MM.1S (cell line): ENCODE measurements around the gene MAP3K5.

ENCODE experiments used
- DNase-seq: peaks from one replicate; pipeline ENCODE4 v3.0.0-alpha.2; 2015
- H2AFZ ChIP-seq: fragments of 300-600 bp; sonication (generic); 2 replicates; pipeline ENCODE4 v1.6.0; 2016; ENCODE audit warnings: antibody characterized with exemption, low read length
- H3F3A ChIP-seq: fragments of 300-600 bp; sonication (generic); 2 replicates; pipeline ENCODE4 v1.6.1; 2016; ENCODE audit warnings: mild to moderate bottlenecking, antibody characterized with exemption, low read length, moderate library complexity, mixed read lengths; ENCODE audit not compliant: insufficient read depth
- H3K27ac ChIP-seq: fragments of 300-600 bp; sonication (generic); 2 replicates; pipeline ENCODE4 v1.5.1; 2016; ENCODE audit warnings: mild to moderate bottlenecking, low read length
- H3K27me3 ChIP-seq: fragments of 300-600 bp; sonication (generic); replicated peaks from 2 replicates; pipeline ENCODE4 v1.6.0; 2016; ENCODE audit warnings: low read length; ENCODE audit not compliant: insufficient read depth
- H3K36me3 ChIP-seq: fragments of 300-600 bp; sonication (generic); replicated peaks from 2 replicates; pipeline ENCODE4 v1.6.1; 2016; ENCODE audit warnings: mild to moderate bottlenecking, low read length, mixed read lengths; ENCODE audit not compliant: insufficient read depth
- H3K4me1 ChIP-seq: fragments of 300-600 bp; sonication (generic); 2 replicates; pipeline ENCODE4 v1.6.1; 2016; ENCODE audit warnings: low read length, mixed read lengths
- H3K4me2 ChIP-seq: fragments of 300-600 bp; sonication (generic); 2 replicates; pipeline ENCODE4 v1.6.0; 2016; ENCODE audit warnings: low read depth, low read length
- H3K4me3 ChIP-seq: fragments of 300-600 bp; sonication (generic); 2 replicates; pipeline ENCODE4 v1.5.1; 2016; ENCODE audit warnings: low read length, mixed read lengths
- H3K79me2 ChIP-seq: fragments of 300-600 bp; sonication (generic); 2 replicates; pipeline ENCODE4 v1.6.1; 2016; ENCODE audit warnings: mixed run types, low read length, mixed read lengths
- H3K9ac ChIP-seq: fragments of 300-600 bp; sonication (generic); 2 replicates; pipeline ENCODE4 v1.6.1; 2016; ENCODE audit warnings: low read length, mixed read lengths
- H3K9me2 ChIP-seq: fragments of 300-600 bp; sonication (generic); replicated peaks from 2 replicates; pipeline ENCODE4 v1.6.1; 2016; ENCODE audit warnings: mild to moderate bottlenecking, low read length, mixed read lengths; ENCODE audit not compliant: insufficient read depth
- H3K9me3 ChIP-seq: fragments of 300-600 bp; sonication (generic); replicated peaks from 2 replicates; pipeline ENCODE4 v1.6.1; 2016; ENCODE audit warnings: mild to moderate bottlenecking, low read length, mixed read lengths; ENCODE audit not compliant: insufficient read depth
- H4K20me1 ChIP-seq: fragments of 300-600 bp; sonication (generic); 2 replicates; pipeline ENCODE4 v1.6.1; 2016; ENCODE audit warnings: mild to moderate bottlenecking, low read length, moderate library complexity, mixed read lengths; ENCODE audit not compliant: insufficient read depth
- EZH2 ChIP-seq: fragments of 300-600 bp; sonication (generic); optimal IDR thresholded peaks from 2 replicates; pipeline ENCODE3; 2017; ENCODE audit warnings: low read depth, mild to moderate bottlenecking, antibody characterized with exemption, low read length, mixed read lengths
- EZH2phosphoT487 ChIP-seq: fragments of 300-600 bp; sonication (generic); IDR thresholded peaks from 2 replicates; pipeline ENCODE4 v1.6.1; 2018; ENCODE audit warnings: antibody characterized with exemption, low read length
- TF ChIP-seq, protein P1 (sequence below): fragments of 300-600 bp; sonication (generic); IDR thresholded peaks from 2 replicates; pipeline ENCODE4 v1.5.1; 2016; ENCODE audit warnings: antibody characterized with exemption, low read length, mixed read lengths

Gene MAP3K5

GRCh38 chr6:136510299-136510698 is 282.0 kb downstream of the MAP3K5 start:
- no peaks in the 10 kb centered on the region for H3K79me2 ChIP-seq

GRCh38 chr6:136508725-136509392 is 283.4 kb downstream of the MAP3K5 start:
- Histone ChIP-seq H3K27me3 (no peaks in the 10 kb centered on the region), H3K36me3 (no peaks in the 10 kb centered on the region), H2AFZ (no peak overlapping the region), H4K20me1 (no peaks in the 10 kb centered on the region), H3K9me3 (no peaks in the 10 kb centered on the region), H3K9me2 (no peaks in the 10 kb centered on the region), H3K27ac (no peak overlapping the region), H3K4me1 (0 out of 2 replicates have a peak, but pooled peaks cover under 1% of the 10 kb centered on the region), H3K4me3 (no peak overlapping the region), H3F3A (no peaks in the 10 kb centered on the region), H3K4me2 (no peak overlapping the region), H3K79me2 (no peaks in the 10 kb centered on the region), H3K9ac (no peak overlapping the region)
- TF ChIP-seq, protein P1, sequence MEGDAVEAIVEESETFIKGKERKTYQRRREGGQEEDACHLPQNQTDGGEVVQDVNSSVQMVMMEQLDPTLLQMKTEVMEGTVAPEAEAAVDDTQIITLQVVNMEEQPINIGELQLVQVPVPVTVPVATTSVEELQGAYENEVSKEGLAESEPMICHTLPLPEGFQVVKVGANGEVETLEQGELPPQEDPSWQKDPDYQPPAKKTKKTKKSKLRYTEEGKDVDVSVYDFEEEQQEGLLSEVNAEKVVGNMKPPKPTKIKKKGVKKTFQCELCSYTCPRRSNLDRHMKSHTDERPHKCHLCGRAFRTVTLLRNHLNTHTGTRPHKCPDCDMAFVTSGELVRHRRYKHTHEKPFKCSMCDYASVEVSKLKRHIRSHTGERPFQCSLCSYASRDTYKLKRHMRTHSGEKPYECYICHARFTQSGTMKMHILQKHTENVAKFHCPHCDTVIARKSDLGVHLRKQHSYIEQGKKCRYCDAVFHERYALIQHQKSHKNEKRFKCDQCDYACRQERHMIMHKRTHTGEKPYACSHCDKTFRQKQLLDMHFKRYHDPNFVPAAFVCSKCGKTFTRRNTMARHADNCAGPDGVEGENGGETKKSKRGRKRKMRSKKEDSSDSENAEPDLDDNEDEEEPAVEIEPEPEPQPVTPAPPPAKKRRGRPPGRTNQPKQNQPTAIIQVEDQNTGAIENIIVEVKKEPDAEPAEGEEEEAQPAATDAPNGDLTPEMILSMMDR, result no peak
- TF ChIP-seq EZH2, result no peak
- no peak for TF ChIP-seq EZH2phosphoT487
- no peak for DNase-seq

More at GRCh38 chr6:136510299-136510698, 282.0 kb downstream of the MAP3K5 start:
- Histone ChIP-seq H3K4me2 (no peak overlapping the region), H4K20me1 (no peaks in the 10 kb centered on the region), H3K4me3 (no peak overlapping the region), H2AFZ (no peak overlapping the region), H3K9me3 (no peaks in the 10 kb centered on the region), H3K9me2 (no peaks in the 10 kb centered on the region), H3K27me3 (no peaks in the 10 kb centered on the region), H3K36me3 (no peaks in the 10 kb centered on the region), H3K4me1 (no peaks in the 10 kb centered on the region), H3K9ac (no peak overlapping the region), H3K27ac (no peak overlapping the region), H3F3A (no peaks in the 10 kb centered on the region)
- DNase-seq, result no peak
- TF ChIP-seq EZH2phosphoT487, result no peak
